Activated naive CD4-positive, alpha-beta T cell treated with anti-CD3 and anti-CD28 coated beads for 36 hours (primary cell): ENCODE data around the gene KCTD5. TPM values are rescaled to one million over a fixed set of nuclear protein-coding genes. Genes with fewer than 3 reads are reported as not detected.
"Not testable (repeated sequence)": the region's sequence is repeated elsewhere in the genome, so short reads cannot be mapped to it uniquely, and the experiment has no call there.

Experiments used
- CTCF ChIA-PET: fragments of 350-600 bp; sonication (Branson Sonifier 250); formaldehyde crosslinking; loops from one replicate; lab custom pipeline; 2021; ENCODE audit warnings: antibody characterized with exemption; lab: Charles Lee
- DNase-seq: peaks from one replicate; pipeline ENCODE4 v3.0.0-alpha.2; 2020
- H3K27ac Mint-ChIP-seq: one replicate; pipeline ENCODE4 v1.8.0; 2021; ENCODE audit warnings: mild to moderate bottlenecking, mixed read lengths
- H3K27me3 Mint-ChIP-seq: one replicate; pipeline ENCODE4 v1.8.0; 2021; ENCODE audit warnings: low read depth, mixed read lengths
- H3K36me3 Mint-ChIP-seq: one replicate; pipeline ENCODE4 v1.8.0; 2021; ENCODE audit warnings: low read depth, mixed read lengths
- H3K4me1 Mint-ChIP-seq: one replicate; pipeline ENCODE4 v1.8.0; 2021; ENCODE audit warnings: low read depth, mixed read lengths
- H3K4me3 Mint-ChIP-seq: one replicate; pipeline ENCODE4 v1.8.0; 2021; ENCODE audit warnings: mild to moderate bottlenecking, moderate library complexity, mixed read lengths
- H3K9me3 Mint-ChIP-seq: one replicate; pipeline ENCODE4 v1.8.0; 2021; ENCODE audit warnings: mixed read lengths
- intact Hi-C: fragments of 100-400 bp; cut with micrococcal nuclease; formaldehyde crosslinking; loops from one replicate; pipeline ENCODE4 v1.15.1; 2023
- total RNA-seq, 2 experiments: library from RNA; stranded (reverse); gene quantifications; one replicate each; pipeline ENCODE4 v1.2.3, GENCODE V29; 2021

Gene KCTD5
- total RNA-seq, 2 experiments from 2014 or later = 21.8 to 24.1 TPM

GRCh38 chr16:2690852-2691251, 8.5 kb downstream of the KCTD5 start:
- Mint-ChIP-seq H3K27me3 (no peaks in the 10 kb centered on the region), H3K4me3 (no peak overlapping the region), H3K4me1 (peaks cover 19% of the 10 kb centered on the region), H3K9me3 (no peaks in the 10 kb centered on the region), H3K27ac (no peak overlapping the region), H3K36me3 (peaks cover 2% of the 10 kb centered on the region)
- intact Hi-C loops = no loop called here
- CTCF ChIA-PET = no interaction called here
- no peak for DNase-seq

DNA sequence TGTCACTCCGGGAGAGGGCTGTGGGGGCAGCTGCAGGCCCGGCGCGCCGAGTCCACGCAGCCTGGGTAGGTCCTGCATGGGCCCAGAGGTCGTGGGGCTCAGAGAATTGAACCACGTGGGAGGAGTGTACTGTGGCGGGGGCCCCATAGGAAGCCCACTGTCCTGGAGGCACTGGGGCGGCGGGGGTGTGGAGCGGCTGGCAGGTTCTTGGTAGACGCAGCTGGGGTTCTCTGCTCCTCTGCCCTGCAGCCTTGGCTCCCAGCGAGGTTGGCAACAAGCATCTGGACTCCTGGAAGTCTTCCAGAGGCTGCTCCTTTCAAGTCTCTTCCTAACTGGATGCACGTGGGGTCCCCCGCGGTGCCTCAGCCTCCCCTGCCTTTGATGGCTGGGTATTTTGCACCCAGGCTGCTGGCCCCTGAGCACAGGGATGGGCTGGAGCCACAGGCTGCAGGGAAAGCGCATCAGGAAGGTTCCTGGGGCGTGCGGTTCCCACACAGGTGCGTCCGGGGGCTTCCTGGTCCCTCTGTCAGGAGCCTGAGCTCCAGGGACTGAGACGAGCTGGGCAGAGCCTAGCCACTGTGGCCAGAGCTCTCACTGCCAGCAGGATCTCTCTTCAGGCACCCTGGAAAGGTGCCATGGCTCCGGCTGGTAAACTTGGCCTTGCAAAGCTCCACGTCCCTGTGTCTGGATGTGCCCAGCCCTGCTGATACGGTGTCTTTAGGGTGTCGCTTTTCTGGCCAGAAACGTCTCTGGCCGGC, 9.3 kb downstream of the KCTD5 start:
- Mint-ChIP-seq H3K9me3 (no peaks in the 10 kb centered on the region), H3K4me3 (no peak overlapping the region), H3K27me3 (no peaks in the 10 kb centered on the region), H3K27ac (no peak overlapping the region), H3K36me3 (peaks cover 2% of the 10 kb centered on the region), H3K4me1 (peaks cover 18% of the 10 kb centered on the region)
- no peak for DNase-seq
- CTCF ChIA-PET = no interaction called here
- intact Hi-C loops = no loop called here

GRCh38 chr16:2692251-2692947, 10.1 kb downstream of the KCTD5 start:
- Mint-ChIP-seq H3K27ac (no peak overlapping the region), H3K27me3 (no peaks in the 10 kb centered on the region), H3K4me1 (peaks cover 10% of the 10 kb centered on the region), H3K9me3 (no peaks in the 10 kb centered on the region), H3K4me3 (no peak overlapping the region), H3K36me3 (peaks cover 4% of the 10 kb centered on the region)
- CTCF ChIA-PET = no interaction called here
- no peak for DNase-seq
- intact Hi-C loops = no loop called here

DNA sequence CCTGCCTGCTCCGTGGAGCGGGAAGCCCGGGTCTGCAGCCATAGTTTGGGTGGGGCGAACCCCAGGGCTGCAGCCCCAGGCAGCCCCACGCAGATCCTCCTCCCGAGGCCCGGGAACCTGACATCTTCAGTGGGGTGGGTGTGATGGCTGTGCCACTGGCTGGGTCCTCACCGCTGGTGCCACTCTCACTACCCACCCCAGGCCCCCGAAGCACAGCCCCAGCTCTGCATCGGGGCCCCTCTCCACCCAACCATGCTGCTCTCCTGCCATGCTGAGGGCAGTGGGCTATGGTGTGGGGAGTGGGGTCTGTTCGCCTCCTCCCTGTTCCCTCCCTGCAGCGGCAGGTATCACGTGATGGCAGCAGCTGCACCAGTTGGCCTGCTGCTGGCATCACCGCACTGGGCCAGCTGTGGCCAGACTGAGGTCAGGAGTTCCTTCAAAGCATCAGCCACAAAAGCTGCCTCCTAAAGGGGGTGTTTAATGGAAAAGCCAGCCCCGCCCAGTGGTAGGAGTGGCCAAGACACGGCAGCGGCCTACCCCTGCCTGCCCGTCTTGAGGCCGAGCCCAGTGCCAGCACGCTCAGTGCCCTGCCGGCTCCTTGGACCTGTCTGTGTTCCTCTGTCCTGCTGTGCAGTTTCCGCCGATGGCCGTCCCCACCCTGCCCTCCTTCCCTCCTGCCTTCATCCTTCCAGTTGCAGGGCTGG, 10.8 kb downstream of the KCTD5 start:
- no peak overlapping the region for H3K4me3 Mint-ChIP-seq
- H3K27ac Mint-ChIP-seq = no peak overlapping the region
- no peaks in the 10 kb centered on the region for H3K9me3 Mint-ChIP-seq
- intact Hi-C loops = no loop called here
- H3K4me1 Mint-ChIP-seq = peaks cover 4% of the 10 kb centered on the region
- CTCF ChIA-PET = no interaction called here
- no peaks in the 10 kb centered on the region for H3K27me3 Mint-ChIP-seq
- peaks cover 6% of the 10 kb centered on the region for H3K36me3 Mint-ChIP-seq
- DNase-seq = no peak

DNA sequence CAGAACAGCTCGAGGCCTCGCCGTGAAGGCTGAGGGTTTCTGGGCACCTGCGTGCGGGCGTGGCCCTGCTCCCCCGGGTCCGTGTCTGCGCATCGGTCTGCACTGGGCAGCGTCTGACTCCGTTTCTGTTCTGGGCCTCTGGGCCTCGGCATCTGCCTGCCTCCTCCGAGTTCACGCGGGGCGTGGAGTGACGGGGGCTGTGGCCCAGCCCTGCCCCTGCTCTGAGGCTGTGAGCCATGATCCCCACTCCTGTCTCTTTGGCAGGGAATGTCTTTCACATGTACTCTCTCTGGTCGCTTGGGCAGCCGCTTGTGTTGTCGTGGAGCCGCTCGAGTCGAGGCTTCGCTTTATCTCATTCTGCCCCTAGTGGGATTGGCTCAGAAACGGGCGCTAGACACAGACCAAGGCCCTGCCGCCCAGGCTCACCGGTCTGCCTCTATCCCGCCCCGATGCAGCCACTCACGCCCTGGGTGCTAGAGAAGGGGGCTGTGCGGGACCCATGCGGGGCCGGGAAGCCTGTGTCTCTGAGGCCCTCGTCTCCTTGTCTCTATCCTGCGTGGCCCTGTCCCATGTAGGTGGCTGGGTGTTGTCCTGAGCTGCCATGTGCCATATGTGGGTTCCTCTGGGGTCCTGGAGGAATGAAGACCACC, 14.4 kb downstream of the KCTD5 start:
- H3K4me3 Mint-ChIP-seq, H3K36me3 Mint-ChIP-seq, H3K27ac Mint-ChIP-seq, H3K27me3 Mint-ChIP-seq, CTCF ChIA-PET, H3K9me3 Mint-ChIP-seq, H3K4me1 Mint-ChIP-seq, intact Hi-C loops, DNase-seq: not testable (repeated sequence)

GRCh38 chr16:2697401-2697948, 15.2 kb downstream of the KCTD5 start:
- H3K27ac Mint-ChIP-seq = no peak overlapping the region
- no peak for DNase-seq
- CTCF ChIA-PET = no interaction called here
- H3K9me3 Mint-ChIP-seq = no peaks in the 10 kb centered on the region
- peaks cover 5% of the 10 kb centered on the region for H3K36me3 Mint-ChIP-seq
- no peaks in the 10 kb centered on the region for H3K27me3 Mint-ChIP-seq
- H3K4me3 Mint-ChIP-seq = no peak overlapping the region
- no peaks in the 10 kb centered on the region for H3K4me1 Mint-ChIP-seq
- intact Hi-C loops = no loop called here

- Mint-ChIP-seq H3K9me3 (no peaks in the 10 kb centered on the region), H3K27me3 (no peaks in the 10 kb centered on the region), H3K4me1 (no peaks in the 10 kb centered on the region), H3K4me3 (no peak overlapping the region), H3K36me3 (peaks cover 5% of the 10 kb centered on the region), H3K27ac (no peak overlapping the region)
- CTCF ChIA-PET = interaction anchor here (0.7 kb wide), 1 partner anchor 41 kb away, joined by 3 read pairs; no protein-coding TSS in a partner anchor
- DNase-seq = no peak
- intact Hi-C loops = no loop called here
Observed at GRCh38 chr16:2698103-2698870, 16.0 kb downstream of the KCTD5 start.

DNA sequence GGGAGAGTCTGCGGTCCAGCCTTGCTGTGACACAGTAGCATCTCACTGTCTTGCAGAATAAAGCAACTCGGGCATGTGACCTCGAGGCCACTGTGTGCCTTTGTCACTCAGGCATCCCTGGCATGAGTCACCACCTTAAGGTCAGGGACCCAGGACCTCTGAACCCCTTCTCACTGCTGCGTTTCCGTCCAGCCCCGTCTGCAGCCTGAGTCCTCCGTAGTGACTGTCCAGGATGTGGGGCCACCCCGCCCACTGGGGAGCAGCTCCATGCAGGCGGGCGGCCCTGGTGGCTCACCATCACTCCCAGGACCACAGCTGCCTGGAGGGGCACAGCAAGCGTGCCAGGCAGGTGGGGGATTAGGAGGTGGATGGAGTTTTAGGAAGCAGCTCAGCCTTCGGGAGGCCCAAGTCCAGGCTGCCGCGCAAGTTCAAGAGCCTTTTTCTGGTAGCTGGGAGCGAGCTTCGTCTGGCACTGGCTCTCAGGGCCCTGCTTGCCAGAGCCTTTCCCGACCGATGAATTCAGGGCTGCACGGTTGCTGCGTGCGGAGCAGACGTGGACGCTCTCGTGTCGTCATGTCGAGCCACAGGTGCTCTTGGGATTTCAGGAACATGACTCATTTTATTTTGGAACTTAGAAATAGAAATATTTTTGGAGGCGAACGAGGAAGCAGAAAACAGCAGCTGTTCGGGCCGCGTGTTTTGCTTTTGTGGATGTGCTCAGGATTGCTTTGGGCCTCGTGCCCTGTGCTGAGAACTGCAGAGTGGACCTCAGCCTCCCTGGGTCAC, 16.8 kb downstream of the KCTD5 start:
- no peak overlapping the region for H3K4me3 Mint-ChIP-seq
- intact Hi-C loops = no loop called here
- H3K27ac Mint-ChIP-seq = no peak overlapping the region
- no peaks in the 10 kb centered on the region for H3K4me1 Mint-ChIP-seq
- H3K36me3 Mint-ChIP-seq = peaks cover 5% of the 10 kb centered on the region
- no peaks in the 10 kb centered on the region for H3K27me3 Mint-ChIP-seq
- no peaks in the 10 kb centered on the region for H3K9me3 Mint-ChIP-seq
- no peak for DNase-seq
- CTCF ChIA-PET = interaction anchor here (0.7 kb wide), 1 partner anchor 40 kb away, joined by 3 read pairs; no protein-coding TSS in a partner anchor

- CTCF ChIA-PET = no interaction called here
- no peaks in the 10 kb centered on the region for H3K9me3 Mint-ChIP-seq
- peaks cover 5% of the 10 kb centered on the region for H3K36me3 Mint-ChIP-seq
Observed at GRCh38 chr16:2699791-2700600, 17.7 kb downstream of the KCTD5 start.

DNA sequence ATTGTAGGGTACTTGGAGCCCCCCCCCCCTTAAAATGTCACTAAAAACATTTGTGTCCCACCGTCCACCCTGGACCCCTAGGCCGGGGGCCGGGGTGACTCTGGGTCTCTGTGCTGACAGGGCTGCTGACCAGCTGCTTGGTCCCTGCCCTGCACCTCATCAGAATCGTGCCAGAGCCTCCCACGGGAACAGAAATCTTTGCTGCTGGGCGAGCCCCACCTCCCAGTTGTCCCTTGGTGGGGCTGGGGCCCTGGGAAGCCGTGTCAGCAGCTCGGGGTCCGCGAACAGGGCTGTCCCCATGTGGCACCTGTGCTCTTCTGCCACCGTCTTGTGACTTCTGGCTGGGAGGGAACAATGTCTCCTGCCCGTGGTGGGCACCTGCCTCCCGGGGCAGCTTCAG, 18.5 kb downstream of the KCTD5 start:
- no peak overlapping the region for H3K4me3 Mint-ChIP-seq
- intact Hi-C loops = no loop called here
- no peaks in the 10 kb centered on the region for H3K9me3 Mint-ChIP-seq
- no peaks in the 10 kb centered on the region for H3K27me3 Mint-ChIP-seq
- H3K36me3 Mint-ChIP-seq = peaks cover 5% of the 10 kb centered on the region
- no peak overlapping the region for H3K27ac Mint-ChIP-seq
- DNase-seq = no peak
- no peaks in the 10 kb centered on the region for H3K4me1 Mint-ChIP-seq
- CTCF ChIA-PET = no interaction called here

More at GRCh38 chr16:2699791-2700600, 17.7 kb downstream of the KCTD5 start:
- Mint-ChIP-seq H3K4me3 (no peak overlapping the region), H3K27me3 (no peaks in the 10 kb centered on the region), H3K4me1 (no peaks in the 10 kb centered on the region), H3K27ac (no peak overlapping the region)
- intact Hi-C loops = no loop called here
- no peak for DNase-seq
